ENCODE results near the gene ILF3.
"Not testable (repeated sequence)": the region's sequence is repeated elsewhere in the genome, so short reads cannot be mapped to it uniquely, and the experiment has no call there.

GRCh38 chr19:10663252-10663563, 9.1 kb downstream of the ILF3 start:
- not testable (repeated sequence) for TF ChIP-seq CTCF, POLR2A (IDR thresholded peaks at IDR 0.05)
